HG02938 (cell line): Measurements from ENCODE around the gene FBXL19.

Source experiments
- ATAC-seq: cut with Tn5 transposase; IDR thresholded peaks from one replicate; pipeline ENCODE4 v1.9.1; 2021; ENCODE audit warnings: mild to moderate bottlenecking, moderate library complexity; ENCODE audit not compliant: unreplicated experiment

The FBXL19 gene

DNA sequence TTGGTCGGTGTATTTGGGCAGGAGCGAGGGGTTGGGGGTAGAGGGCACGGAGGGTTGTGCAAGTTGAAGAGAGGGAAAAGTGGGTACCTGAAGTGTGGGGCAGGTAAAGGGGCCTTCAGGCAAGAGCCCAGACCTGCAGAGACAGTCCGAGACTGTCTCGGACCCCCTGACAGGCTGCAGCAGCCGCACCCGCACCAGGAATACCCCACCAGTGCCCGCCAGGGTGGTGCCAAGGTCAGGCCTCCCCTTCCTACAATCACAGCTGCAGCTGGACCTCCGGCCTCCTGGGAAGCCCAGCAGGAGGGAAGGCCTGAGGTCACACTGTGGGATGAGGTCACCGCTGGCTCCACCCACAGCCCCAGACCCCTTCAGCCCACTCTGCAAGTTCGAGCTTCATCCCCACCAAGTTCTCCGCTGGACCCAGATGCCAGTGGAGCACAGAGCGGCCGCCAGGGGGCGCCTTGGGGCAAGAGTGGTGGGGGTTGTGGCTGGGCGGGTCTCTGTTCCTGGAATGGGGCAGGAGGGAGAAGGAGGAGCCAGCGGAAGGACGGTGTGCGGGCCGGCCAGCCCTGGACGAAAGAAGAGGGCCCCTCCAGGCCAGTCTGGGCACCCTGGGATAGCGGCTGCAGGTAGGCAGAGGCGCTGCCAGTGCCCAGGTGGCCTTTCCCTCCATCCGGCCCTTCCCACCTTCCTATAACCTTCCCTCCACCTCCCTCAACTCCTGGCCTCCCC, 61.5 kb downstream of the FBXL19 start, which contains the start of gene HSD3B7:
HSD3B7 (plus strand) TSS at position 539 of the 732 bp plus-strand sequence. CDS start 452 bp downstream, outside the sequence.
- no peak for ATAC-seq

DNA sequence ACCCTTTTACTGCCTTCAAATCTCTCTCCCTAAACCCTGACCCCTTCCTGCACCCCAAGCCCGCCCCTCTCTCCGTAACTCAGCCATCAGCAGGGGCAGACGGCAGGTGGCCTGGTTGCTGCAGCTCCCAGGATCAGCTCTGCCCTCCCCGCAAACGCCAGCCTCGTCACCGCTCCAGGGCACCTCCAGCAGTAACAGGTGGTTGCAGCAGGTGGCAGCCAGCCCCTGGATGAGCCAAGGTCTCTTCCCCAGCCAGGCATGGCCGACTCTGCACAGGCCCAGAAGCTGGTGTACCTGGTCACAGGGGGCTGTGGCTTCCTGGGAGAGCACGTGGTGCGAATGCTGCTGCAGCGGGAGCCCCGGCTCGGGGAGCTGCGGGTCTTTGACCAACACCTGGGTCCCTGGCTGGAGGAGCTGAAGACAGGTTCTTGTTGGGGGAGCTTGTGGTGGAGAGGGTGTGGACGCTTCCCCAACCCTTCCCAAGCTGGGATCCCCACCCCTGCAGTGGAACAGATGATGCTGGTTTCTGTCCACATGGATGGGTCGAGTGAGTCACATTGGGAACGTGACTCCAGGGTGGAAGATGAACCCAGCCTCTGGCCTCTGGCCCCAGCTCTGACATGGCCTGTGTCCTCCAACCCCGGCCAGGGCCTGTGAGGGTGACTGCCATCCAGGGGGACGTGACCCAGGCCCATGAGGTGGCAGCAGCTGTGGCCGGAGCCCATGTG, 62.2 kb downstream of the FBXL19 start:
- ATAC-seq = no peak

GRCh38 chr16:30986129-30986991, 63.0 kb downstream of the FBXL19 start:
- ATAC-seq = no peak

- ATAC-seq = no peak
These were observed 64.3 kb downstream of the FBXL19 start for GRCh38 chr16:30987581-30988190.

DNA sequence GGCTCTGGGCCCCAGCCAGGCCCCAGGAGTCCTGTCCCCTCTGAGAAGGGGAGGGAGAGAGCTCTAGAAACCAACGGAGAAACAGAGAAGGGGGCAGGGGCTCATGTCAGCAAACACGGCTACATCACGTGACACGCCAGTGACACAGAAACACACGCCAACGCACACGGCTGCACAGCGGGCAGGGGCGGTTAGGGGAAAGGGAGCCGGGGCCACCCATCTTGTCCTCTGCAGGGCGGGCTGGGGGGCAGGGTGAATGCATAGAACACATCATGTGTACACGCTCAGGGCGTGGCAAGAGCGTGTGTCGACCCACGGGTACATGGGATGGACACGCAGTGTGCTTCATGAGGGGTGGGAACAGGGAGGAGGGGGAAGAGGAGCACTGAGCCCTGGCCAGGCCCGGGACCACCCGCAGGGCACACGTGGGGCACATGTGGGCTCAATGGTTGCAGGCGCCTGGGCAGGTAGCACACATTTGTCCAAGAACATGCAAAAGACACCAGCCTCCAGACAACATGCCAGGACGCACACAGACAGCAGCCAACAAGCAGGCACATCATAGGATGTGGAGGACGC, 66.2 kb downstream of the FBXL19 start:
- no peak for ATAC-seq

GRCh38 chr16:30990105-30990504, 66.7 kb downstream of the FBXL19 start:
- no peak for ATAC-seq

GRCh38 chr16:30991052-30991451, 67.7 kb downstream of the FBXL19 start:
- ATAC-seq = no peak

- no peak for ATAC-seq
These were observed 69.0 kb downstream of the FBXL19 start for GRCh38 chr16:30992276-30992780.

GRCh38 chr16:30992931-30993816, 69.8 kb downstream of the FBXL19 start:
- no peak for ATAC-seq

DNA sequence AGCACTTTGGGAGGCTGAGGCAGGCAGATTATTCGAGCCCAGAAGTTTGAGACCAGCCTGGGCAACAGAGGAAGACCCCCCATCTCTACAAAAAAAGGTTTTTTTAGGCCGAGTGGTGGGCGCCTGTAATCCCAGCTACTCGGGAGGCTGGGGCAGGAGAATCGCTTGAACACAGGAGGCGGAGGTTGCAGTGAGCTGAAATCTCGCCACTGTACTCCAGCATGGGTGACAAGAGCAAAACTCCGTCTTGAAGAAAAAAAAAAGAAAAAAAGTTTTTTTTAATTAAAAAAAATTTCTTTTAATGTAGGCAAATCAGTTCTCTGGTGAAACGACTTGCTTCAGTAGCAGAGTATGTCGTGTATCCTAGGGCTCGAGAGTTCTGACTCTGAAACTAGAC, 72.6 kb downstream of the FBXL19 start:
- no peak for ATAC-seq

GRCh38 chr16:30996324-30996984, 73.1 kb downstream of the FBXL19 start:
- ATAC-seq = no peak

- ATAC-seq = peak; percentile 54
These were observed 73.8 kb downstream of the FBXL19 start for GRCh38 chr16:30996985-30997724.

DNA sequence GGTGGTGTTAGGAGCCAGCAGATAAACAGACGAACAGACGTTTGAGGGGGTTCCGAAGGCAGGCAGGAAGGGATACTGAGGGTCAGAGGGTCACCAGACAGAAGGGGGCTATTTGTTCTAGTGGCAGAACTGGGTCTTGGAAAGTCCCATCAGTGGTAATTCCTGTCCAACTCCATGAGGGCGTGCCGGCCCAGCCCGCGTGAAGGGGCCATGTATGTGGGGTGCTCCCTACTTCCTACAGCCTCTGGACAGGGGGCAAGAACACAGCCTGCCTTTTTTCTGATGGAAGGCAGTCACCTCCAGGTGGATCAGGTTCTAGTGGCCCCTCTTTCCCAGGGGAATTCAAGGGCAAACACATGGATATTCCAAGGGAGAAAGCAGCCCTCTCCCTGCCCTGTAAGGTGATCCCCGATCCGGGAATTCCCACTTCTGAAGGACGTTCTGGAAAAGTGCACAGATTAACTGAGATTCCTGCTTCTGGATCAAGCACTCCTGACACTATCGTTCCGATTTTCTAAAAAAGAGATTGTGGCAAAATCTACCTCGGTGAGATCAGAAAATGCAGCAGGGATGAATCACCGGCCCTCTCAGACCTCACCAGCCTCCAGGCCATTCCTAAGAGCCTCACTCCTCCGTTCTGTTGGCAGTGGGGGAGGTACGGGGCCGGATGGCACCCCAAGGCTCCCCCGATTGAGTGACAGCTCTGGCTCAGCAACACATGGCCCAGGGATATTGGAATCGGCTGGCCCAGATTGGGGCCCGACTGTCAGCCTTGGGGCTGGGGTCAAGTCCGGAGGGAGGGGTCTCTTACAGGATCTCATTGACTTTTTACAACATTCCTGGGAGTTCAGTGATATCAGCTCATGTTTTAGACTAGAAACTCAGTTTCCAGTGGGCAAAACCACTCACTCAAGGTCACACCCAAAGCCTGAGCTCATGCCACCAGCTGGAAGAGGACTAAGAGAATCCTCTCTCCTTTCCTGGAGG, 74.6 kb downstream of the FBXL19 start:
- no peak for ATAC-seq
